Measurements from ENCODE around the gene CREB5.

DNA sequence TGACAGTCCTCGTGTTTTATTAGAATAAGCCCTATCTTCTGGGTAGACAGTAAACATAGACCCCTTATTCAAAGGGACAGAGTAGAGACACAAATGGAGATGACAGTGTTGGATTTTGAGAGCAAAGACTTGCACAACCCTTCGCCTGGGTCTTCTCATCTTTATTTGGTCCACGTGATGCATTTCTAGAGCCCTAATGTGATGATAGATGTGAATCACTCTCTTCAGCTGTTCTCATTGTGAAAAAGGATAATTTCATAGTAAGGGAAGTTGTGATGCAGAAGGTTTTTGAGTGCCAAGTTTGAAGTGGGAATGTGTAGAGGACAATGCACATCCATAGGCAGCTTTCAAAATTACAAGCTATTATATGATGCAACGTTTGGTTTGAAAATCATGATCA, 86.3 kb downstream of the CREB5 start:
- no peak for TF ChIP-seq POLR2A (IDR thresholded peaks at IDR 0.05)
- TF ChIP-seq, protein P1, sequence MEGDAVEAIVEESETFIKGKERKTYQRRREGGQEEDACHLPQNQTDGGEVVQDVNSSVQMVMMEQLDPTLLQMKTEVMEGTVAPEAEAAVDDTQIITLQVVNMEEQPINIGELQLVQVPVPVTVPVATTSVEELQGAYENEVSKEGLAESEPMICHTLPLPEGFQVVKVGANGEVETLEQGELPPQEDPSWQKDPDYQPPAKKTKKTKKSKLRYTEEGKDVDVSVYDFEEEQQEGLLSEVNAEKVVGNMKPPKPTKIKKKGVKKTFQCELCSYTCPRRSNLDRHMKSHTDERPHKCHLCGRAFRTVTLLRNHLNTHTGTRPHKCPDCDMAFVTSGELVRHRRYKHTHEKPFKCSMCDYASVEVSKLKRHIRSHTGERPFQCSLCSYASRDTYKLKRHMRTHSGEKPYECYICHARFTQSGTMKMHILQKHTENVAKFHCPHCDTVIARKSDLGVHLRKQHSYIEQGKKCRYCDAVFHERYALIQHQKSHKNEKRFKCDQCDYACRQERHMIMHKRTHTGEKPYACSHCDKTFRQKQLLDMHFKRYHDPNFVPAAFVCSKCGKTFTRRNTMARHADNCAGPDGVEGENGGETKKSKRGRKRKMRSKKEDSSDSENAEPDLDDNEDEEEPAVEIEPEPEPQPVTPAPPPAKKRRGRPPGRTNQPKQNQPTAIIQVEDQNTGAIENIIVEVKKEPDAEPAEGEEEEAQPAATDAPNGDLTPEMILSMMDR (IDR thresholded peaks at IDR 0.05) = no peak
